GM19239 (cell line): ENCODE results near the gene CYFIP1.

Source experiments
- DNase-seq: peaks from one replicate; pipeline ENCODE4 v3.0.0; 2011; ENCODE audit warnings: low spot score; ENCODE audit not compliant: insufficient read length
- FAIRE-seq: peaks from 2 replicates; lab custom pipeline; 2011; peaks lifted over from hg19 to GRCh38; lab: Jason Lieb, UNC

The CYFIP1 gene

GRCh38 chr15:22895465-22896190 is 84.5 kb downstream of the CYFIP1 start:
- DNase-seq (no peak), FAIRE-seq (no peak)

GRCh38 chr15:22893881-22894280 is 86.3 kb downstream of the CYFIP1 start:
- DNase-seq (no peak), FAIRE-seq (no peak)

GRCh38 chr15:22893081-22893480 is 87.1 kb downstream of the CYFIP1 start:
- no peak for DNase-seq
- FAIRE-seq, result no peak

GRCh38 chr15:22892333-22892732 is 87.8 kb downstream of the CYFIP1 start:
- DNase-seq (no peak), FAIRE-seq (no peak)

GRCh38 chr15:22891426-22892210 is 88.5 kb downstream of the CYFIP1 start:
- DNase-seq, result no peak
- no peak for FAIRE-seq

GRCh38 chr15:22890296-22890695 is 89.9 kb downstream of the CYFIP1 start:
- no peak for DNase-seq
- no peak for FAIRE-seq

DNA sequence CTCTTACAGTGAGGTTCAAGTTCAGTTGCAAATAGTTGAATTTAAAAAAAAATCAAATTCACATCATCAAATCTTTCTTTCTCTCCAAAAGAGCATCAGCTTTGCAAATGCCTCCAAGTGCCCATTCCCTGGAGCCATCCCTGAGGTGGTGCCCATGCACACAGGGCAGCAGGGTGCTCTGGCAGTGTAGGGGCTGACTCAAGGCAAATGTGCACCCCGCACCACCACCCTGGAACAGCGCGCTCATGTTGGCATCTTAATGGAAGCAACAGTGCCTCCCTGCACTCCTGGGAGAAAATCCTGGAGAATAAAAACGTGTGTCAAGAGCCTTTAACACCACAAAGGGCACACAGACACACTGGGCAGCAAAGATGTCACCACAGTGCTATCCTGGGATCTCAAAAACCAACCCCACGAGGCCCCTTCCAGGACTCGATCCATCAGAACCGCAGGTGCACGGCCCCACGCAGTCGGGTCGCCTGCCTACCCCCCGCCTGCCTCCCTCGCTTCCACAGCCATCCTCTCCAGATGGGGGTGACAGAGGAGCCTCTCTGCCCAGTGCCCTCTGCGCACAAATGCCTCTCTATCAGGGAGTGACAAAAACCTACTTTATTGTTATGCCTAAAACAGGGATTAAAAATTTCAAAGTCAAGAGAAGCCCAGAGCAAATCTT is 90.9 kb downstream of the CYFIP1 start:
- DNase-seq (no peak), FAIRE-seq (no peak)

DNA sequence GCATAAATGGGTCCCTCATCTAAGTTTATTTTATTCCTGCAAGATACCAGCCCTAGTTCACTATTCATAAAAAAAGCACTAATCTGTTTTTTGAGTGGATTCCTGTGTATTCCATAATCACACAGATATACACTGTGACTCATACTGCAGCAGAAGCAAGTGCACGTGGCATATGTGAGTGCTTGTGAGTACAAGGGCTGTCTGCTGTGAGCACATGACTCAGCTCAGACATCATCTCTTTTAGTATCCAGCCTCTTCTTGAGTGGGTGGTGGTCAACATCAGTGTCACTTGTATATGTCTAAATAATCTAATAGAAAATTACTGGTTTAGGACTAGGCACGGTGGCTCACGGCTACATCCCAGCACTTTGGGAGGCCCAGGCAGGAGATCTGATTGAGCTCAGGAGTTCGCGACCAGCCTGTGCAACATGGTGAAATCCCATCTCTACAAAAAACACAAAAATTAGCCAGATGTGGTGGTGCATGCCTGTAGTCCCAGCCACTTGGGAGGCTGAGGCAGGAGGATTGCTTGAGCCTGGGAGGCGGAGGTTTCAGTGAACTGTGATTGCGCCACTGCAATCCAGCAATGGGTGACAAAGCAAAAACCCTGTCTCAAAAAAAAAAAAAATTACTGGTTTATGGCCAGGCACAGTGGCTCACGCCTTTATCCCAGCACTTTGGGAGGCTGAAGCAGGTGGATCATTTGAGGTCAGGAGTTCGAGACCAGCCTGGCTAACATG is 91.9 kb downstream of the CYFIP1 start:
- FAIRE-seq (no peak), DNase-seq (no peak)

GRCh38 chr15:22887157-22887951 is 92.8 kb downstream of the CYFIP1 start:
- FAIRE-seq (no peak), DNase-seq (no peak)

DNA sequence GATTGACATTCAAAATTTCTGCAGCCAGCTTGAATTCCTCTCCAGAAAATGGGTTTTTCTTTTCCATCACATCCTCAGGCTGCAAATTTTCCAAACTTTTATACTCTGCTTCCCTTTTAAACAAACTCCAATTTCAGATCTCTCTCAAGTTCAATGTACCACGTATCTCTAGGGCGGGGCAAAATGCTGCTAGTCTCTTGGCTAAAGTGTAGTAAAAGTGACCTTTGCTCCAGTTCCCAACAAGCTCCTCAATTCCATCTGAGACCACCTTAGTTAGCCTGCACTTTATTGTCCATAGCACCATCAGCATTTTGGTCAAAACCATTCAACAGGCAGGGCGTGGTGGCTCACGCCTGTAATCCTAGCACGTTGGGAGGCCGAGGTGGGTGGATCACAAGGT is 95.0 kb downstream of the CYFIP1 start:
- DNase-seq (no peak), FAIRE-seq (no peak)

DNA sequence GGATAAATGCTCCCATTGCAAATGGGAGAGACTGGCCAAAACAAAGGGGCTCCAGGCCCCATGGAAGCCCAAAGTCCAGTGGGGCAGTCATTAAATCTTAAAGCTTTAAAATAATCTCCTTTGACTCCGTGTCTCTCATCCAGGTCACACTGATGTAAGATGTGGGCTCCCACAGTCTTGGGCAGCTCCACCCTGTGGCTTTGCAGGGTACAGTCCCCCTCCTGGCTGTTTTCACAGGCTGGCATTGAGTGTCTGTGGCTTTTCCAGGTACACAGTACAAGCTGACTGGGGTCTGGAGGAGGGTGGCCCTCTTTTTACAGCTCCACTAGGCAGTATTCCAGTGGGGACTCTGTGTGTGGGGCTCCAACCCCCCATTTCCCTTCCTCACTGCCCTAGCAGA is 95.8 kb downstream of the CYFIP1 start:
- FAIRE-seq, result no peak
- no peak for DNase-seq

DNA sequence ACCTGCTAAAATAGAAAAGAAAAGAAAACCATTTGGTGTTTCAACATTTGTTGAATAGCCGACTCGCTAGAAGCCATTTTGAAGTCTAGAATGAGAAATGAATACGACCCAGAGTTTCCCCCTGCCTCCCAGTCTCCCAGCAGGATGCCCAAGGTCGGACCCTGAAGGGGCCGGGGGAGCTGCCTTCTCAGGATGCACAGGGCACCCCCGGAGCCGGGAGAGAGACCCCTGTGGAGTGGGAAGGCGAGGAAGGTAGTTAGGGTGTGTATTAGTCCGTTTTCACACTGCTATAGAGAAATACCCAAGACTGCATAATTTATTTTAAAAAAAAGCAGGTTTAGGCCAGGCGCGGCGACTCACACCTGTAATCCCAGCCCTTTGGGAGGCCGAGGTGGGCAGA is 97.0 kb downstream of the CYFIP1 start:
- no peak for DNase-seq

GRCh38 chr15:22881739-22882440 is 98.3 kb downstream of the CYFIP1 start:
- FAIRE-seq (no peak), DNase-seq (no peak)

More for the DNA sequence above, 97.0 kb downstream of the CYFIP1 start:
- FAIRE-seq, result no peak

DNA sequence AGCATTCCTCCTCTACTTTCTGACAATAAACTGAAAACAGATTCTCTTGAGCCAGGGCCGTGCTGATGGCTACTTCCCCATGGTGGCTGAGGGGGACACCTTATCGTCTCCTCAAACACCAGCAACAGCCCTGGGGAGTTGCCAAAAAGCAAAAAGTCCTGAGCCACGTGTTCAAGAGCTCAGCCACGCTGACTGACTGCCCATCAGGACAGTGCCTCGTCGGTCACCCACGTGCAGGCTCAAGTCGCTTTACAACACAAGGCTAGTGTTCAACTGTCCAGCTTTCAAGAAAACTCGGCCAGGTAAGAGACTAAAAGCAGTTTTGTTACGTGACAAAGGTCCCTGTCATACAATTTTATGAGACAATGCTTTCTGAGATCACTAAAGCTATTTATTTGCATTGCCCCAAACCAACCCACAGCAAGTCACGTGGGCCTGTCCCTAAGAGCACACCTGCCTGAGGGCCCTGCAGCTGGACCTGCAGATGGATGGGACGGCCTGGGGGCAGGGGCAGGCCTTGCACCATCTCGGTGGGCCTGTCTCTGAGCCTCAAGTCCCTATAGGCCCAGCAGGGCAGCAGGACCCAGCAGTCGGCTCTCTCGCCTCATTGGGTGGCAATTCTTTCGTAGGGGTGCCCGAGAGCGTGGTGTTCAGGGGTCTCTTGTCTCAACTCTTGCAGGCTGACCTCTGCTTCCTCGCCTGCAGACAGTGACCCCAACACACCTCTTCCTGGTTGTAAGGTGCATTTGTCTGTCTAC is 99.0 kb downstream of the CYFIP1 start:
- DNase-seq (no peak), FAIRE-seq (no peak)

GRCh38 chr15:22880068-22880980 is 99.8 kb downstream of the CYFIP1 start:
- FAIRE-seq, result no peak
- no peak for DNase-seq

DNA sequence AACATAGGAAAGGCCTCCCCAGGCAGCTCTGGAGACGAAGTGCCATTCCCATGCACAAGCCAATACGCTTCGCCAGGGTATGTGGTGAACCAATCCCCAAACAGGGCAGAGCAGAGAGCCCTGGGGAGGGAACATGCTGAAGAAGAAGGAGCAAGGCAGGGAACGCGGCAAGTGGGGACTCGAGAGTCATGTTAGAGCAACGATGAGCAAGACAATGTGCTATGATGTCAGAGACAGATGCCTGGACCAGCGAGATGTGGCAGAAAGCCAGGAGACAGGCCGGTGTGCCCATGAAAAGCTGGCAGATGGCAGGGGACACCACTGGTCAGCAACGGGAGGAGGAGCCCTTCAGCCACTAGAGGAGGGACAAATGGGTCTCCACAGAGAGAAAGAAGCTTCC is 102.1 kb downstream of the CYFIP1 start:
- FAIRE-seq (no peak), DNase-seq (no peak)

- no peak for FAIRE-seq
- DNase-seq, result no peak
These were observed 102.6 kb downstream of the CYFIP1 start for GRCh38 chr15:22877607-22878006.
